ENCODE measurements around the gene FOXL1. TPM values are rescaled to one million over a fixed set of nuclear protein-coding genes. Genes with fewer than 3 reads are reported as not detected.

Gene FOXL1
- 0.27 TPM for polyA plus RNA-seq (2013, experiment 1 of 2)
- polyA plus RNA-seq (2013, experiment 2 of 2), result 0.35 TPM

GRCh38 chr16:86578061-86578599 lies at the start of gene FOXL1:
FOXL1 (plus strand) TSS chr16:86578549; CDS start chr16:86578724, 175 bp downstream.
- peak; percentile 24 for DNase-seq
- H3K18ac ChIP-seq (ENCODE audit: low read length), result no peak within 1 kb of the TSS
- H3K27ac ChIP-seq (ENCODE audit: low read depth, low read length), result no peak within 1 kb of the TSS
- H4K5ac ChIP-seq (ENCODE audit: low read length), result no peak within 1 kb of the TSS
- H3K79me1 ChIP-seq (ENCODE audit: low read length), result no peaks in the 10 kb centered on the region
- H3K4me2 ChIP-seq (ENCODE audit: low read length), result peak within 1 kb of the TSS; percentile 2
- WGBS (ENCODE audit: extremely low coverage, insufficient coverage, low lambda C conversion rate), result no CpG with 5 or more reads among the region's 13 CpGs
- no peak within 1 kb of the TSS for H4K8ac ChIP-seq (ENCODE audit: low read depth, low read length)
- no peak within 1 kb of the TSS for H2AK5ac ChIP-seq (ENCODE audit: low read length)
- H3K79me2 ChIP-seq (ENCODE audit: control insufficient read depth, insufficient read depth, low read length), result no peaks in the 10 kb centered on the region
- peak within 1 kb of the TSS; percentile 80 for H3K23ac ChIP-seq (ENCODE audit: low read length)
- no peak within 1 kb of the TSS for H3K4ac ChIP-seq (ENCODE audit: low read depth, low read length)
- H3K27me3 ChIP-seq (ENCODE audit: insufficient read depth, low read length, poor library complexity), result peaks cover 69% of the 10 kb centered on the region
- no peak within 1 kb of the TSS for H3K9ac ChIP-seq (ENCODE audit: low read length)
- H2BK15ac ChIP-seq (replicated peaks; ENCODE audit: low read depth), result no peak within 1 kb of the TSS
- H3K36me3 ChIP-seq (ENCODE audit: control insufficient read depth, insufficient read depth, low read length), result no peaks in the 10 kb centered on the region
- no peak within 1 kb of the TSS for H2BK5ac ChIP-seq (ENCODE audit: low read length)
- peak within 1 kb of the TSS; percentile 57 for H3K56ac ChIP-seq (ENCODE audit: low read length)
- H3K4me3 ChIP-seq (ENCODE audit: low read length), result no peak within 1 kb of the TSS
- peaks cover 8% of the 10 kb centered on the region for H3K4me1 ChIP-seq (ENCODE audit: control insufficient read depth, low read depth, low read length)
- no peak within 1 kb of the TSS for H2BK120ac ChIP-seq (ENCODE audit: low read depth, low read length)

DNA sequence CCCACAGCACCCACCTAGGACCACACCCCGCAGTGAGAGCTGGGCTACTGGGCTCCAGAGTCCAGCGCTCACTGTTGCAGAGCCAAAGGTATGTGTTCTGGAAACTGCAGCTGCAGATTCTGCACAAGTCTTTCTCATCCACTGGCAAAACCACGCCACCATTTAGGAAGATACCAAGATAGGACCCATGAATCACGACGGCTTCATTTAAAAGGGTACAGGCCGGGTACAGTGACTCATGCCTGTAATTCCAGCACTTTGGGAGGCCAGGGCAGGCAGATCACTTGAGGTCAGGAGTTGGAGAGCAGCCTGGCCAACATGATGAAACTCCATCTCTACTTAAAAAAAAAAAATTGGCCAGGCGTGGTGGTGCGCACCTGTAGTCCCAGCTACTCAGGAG lies 49.2 kb upstream of the FOXL1 start:
- H2BK5ac ChIP-seq (ENCODE audit: low read length), result no peak overlapping the region
- H3K4me2 ChIP-seq (ENCODE audit: low read length), result no peak overlapping the region
- no peaks in the 10 kb centered on the region for H3K36me3 ChIP-seq (ENCODE audit: control insufficient read depth, insufficient read depth, low read length)
- no peak overlapping the region for H4K5ac ChIP-seq (ENCODE audit: low read length)
- H2BK15ac ChIP-seq (replicated peaks; ENCODE audit: low read depth), result no peak overlapping the region
- no peak overlapping the region for H2AK5ac ChIP-seq (ENCODE audit: low read length)
- H3K27ac ChIP-seq (ENCODE audit: low read depth, low read length), result no peak overlapping the region
- H3K4me1 ChIP-seq (ENCODE audit: control insufficient read depth, low read depth, low read length), result no peaks in the 10 kb centered on the region
- no peak overlapping the region for H3K23ac ChIP-seq (ENCODE audit: low read length)
- WGBS (ENCODE audit: extremely low coverage, insufficient coverage, low lambda C conversion rate), result no CpG with 5 or more reads among the region's 8 CpGs
- H3K9ac ChIP-seq (ENCODE audit: low read length), result no peak overlapping the region
- no peak overlapping the region for H3K56ac ChIP-seq (ENCODE audit: low read length)
- H3K18ac ChIP-seq (ENCODE audit: low read length), result no peak overlapping the region
- H3K27me3 ChIP-seq (ENCODE audit: insufficient read depth, low read length, poor library complexity), result no peaks in the 10 kb centered on the region
- H3K79me1 ChIP-seq (ENCODE audit: low read length), result no peaks in the 10 kb centered on the region
- H3K4me3 ChIP-seq (ENCODE audit: low read length), result no peak overlapping the region
- H3K79me2 ChIP-seq (ENCODE audit: control insufficient read depth, insufficient read depth, low read length), result no peaks in the 10 kb centered on the region
- H2BK120ac ChIP-seq (ENCODE audit: low read depth, low read length), result no peak overlapping the region
- no peak for DNase-seq
- H3K4ac ChIP-seq (ENCODE audit: low read depth, low read length), result no peak overlapping the region
- no peak overlapping the region for H4K8ac ChIP-seq (ENCODE audit: low read depth, low read length)

DNA sequence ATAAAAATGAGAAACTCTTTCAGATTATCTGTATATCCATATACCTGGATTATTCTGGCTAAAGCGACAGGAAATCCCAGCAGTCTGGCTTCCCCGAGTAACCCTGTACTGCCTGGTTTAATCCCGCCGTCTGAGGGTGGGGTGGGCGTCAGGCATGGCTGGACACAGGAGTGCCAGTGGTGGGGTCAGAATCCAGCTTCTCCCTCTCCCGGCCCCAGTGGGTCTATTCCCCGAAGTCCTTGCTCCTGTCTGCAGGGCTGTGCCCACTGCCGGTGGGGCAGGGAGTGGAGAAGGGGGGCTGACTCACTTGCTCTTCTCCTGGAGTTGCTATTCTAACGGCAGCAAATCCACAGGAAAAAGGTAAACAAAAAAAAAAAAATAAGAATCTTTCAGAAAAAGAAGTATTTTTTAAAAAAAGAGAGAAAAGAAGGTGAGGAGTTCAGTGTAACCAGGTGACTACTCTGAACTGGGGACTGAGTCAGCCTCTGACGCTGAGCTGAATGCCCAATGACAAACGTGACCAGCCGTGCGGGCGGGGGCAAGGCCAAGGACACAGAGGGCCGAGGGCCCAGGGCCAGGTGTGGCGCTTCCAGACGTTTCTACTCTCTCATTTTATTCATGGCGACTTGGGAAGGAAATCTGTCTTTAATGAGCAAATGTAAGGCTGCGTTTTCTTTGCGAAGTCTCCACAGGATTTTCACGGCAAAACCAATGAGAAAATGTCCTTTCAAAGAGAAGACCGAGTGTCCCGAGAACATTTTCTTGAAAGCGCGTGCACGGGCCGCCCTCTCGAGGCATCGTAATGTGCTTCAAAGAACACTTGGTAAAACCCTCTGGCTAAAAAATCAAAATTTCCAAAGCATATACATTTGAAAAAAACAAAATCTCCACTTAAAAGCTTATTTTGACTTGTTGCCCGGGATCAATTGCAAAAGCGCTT lies 47.8 kb upstream of the FOXL1 start:
- Histone ChIP-seq H3K18ac (ENCODE audit: low read length) (no peak overlapping the region), H3K27ac (ENCODE audit: low read depth, low read length) (no peak overlapping the region), H3K79me2 (ENCODE audit: control insufficient read depth, insufficient read depth, low read length) (no peaks in the 10 kb centered on the region), H2BK120ac (ENCODE audit: low read depth, low read length) (no peak overlapping the region), H4K5ac (ENCODE audit: low read length) (no peak overlapping the region), H3K4me1 (ENCODE audit: control insufficient read depth, low read depth, low read length) (no peaks in the 10 kb centered on the region), H3K79me1 (ENCODE audit: low read length) (no peaks in the 10 kb centered on the region), H3K4me3 (ENCODE audit: low read length) (no peak overlapping the region), H4K8ac (ENCODE audit: low read depth, low read length) (no peak overlapping the region), H3K4ac (ENCODE audit: low read depth, low read length) (no peak overlapping the region), H2BK15ac (replicated peaks; ENCODE audit: low read depth) (no peak overlapping the region), H2AK5ac (ENCODE audit: low read length) (no peak overlapping the region), H2BK5ac (ENCODE audit: low read length) (no peak overlapping the region), H3K4me2 (ENCODE audit: low read length) (no peak overlapping the region), H3K36me3 (ENCODE audit: control insufficient read depth, insufficient read depth, low read length) (no peaks in the 10 kb centered on the region), H3K9ac (ENCODE audit: low read length) (no peak overlapping the region), H3K27me3 (ENCODE audit: insufficient read depth, low read length, poor library complexity) (no peaks in the 10 kb centered on the region), H3K56ac (ENCODE audit: low read length) (no peak overlapping the region), H3K23ac (ENCODE audit: low read length) (no peak overlapping the region)
- no CpG with 5 or more reads among the region's 31 CpGs for WGBS (ENCODE audit: extremely low coverage, insufficient coverage, low lambda C conversion rate)
- DNase-seq, result no peak

- H3K79me1 ChIP-seq (ENCODE audit: low read length), result no peaks in the 10 kb centered on the region
- H2BK120ac ChIP-seq (ENCODE audit: low read depth, low read length), result no peak overlapping the region
- H2BK15ac ChIP-seq (replicated peaks; ENCODE audit: low read depth), result no peak overlapping the region
- no peak overlapping the region for H4K5ac ChIP-seq (ENCODE audit: low read length)
- H3K9ac ChIP-seq (ENCODE audit: low read length), result no peak overlapping the region
- DNase-seq, result no peak
- H3K4me1 ChIP-seq (ENCODE audit: control insufficient read depth, low read depth, low read length), result no peaks in the 10 kb centered on the region
- no CpG with 5 or more reads among the region's 7 CpGs for WGBS (ENCODE audit: extremely low coverage, insufficient coverage, low lambda C conversion rate)
- H3K27me3 ChIP-seq (ENCODE audit: insufficient read depth, low read length, poor library complexity), result no peaks in the 10 kb centered on the region
- H3K27ac ChIP-seq (ENCODE audit: low read depth, low read length), result no peak overlapping the region
- no peak overlapping the region for H3K18ac ChIP-seq (ENCODE audit: low read length)
- no peak overlapping the region for H2AK5ac ChIP-seq (ENCODE audit: low read length)
- no peaks in the 10 kb centered on the region for H3K79me2 ChIP-seq (ENCODE audit: control insufficient read depth, insufficient read depth, low read length)
- H3K4me2 ChIP-seq (ENCODE audit: low read length), result no peak overlapping the region
- H3K23ac ChIP-seq (ENCODE audit: low read length), result no peak overlapping the region
- H2BK5ac ChIP-seq (ENCODE audit: low read length), result no peak overlapping the region
- no peak overlapping the region for H3K4me3 ChIP-seq (ENCODE audit: low read length)
- no peak overlapping the region for H3K4ac ChIP-seq (ENCODE audit: low read depth, low read length)
- no peaks in the 10 kb centered on the region for H3K36me3 ChIP-seq (ENCODE audit: control insufficient read depth, insufficient read depth, low read length)
- no peak overlapping the region for H3K56ac ChIP-seq (ENCODE audit: low read length)
- H4K8ac ChIP-seq (ENCODE audit: low read depth, low read length), result no peak overlapping the region
Observed at GRCh38 chr16:86531191-86531545, 47.2 kb upstream of the FOXL1 start.

DNA sequence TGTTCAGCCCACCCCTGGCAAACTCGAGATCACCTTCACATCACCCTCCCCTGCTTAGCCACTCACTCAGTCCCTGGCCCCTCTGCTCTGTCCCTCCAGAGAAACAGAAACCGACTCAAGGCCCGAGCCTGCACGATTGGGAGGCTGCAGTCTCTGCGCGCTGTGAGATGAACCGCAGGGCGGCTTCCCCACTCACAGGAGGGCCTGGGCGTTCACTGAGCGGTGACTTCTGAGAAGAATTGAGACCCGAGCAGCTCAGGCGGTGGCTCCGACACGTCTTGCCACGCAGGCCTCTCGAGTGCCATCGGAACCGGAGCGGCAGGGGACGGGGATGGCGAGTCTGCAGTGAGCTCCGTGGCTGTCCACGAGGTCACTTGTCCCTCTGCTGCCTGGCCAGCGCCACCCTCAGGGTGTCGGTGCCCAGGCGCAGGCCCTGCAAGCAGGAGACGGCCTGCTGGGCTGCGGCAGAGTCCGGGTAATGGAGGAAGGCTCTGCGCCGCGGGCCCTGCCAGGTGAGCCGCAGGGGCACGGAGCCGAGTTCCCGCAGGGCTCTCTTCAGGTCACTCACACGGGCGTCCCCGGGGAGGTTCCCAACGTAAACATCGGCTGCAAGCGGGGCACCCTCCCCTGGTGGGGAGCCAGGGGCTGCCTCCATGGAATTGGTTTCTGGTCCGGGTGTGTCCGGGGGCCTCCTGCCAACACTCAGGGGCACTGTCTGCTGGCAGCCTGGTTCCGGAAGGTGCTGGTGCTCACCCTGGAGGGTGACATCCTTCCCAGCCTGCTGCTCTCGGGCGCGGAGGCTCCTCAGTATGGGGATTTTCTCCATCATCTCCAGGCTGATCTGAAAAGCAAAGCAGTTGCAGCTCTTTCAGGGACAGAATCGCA lies 46.5 kb upstream of the FOXL1 start:
- no peaks in the 10 kb centered on the region for H3K79me2 ChIP-seq (ENCODE audit: control insufficient read depth, insufficient read depth, low read length)
- H3K4me3 ChIP-seq (ENCODE audit: low read length), result no peak overlapping the region
- no peaks in the 10 kb centered on the region for H3K4me1 ChIP-seq (ENCODE audit: control insufficient read depth, low read depth, low read length)
- no peak overlapping the region for H3K27ac ChIP-seq (ENCODE audit: low read depth, low read length)
- DNase-seq, result no peak
- no peak overlapping the region for H2BK5ac ChIP-seq (ENCODE audit: low read length)
- H3K23ac ChIP-seq (ENCODE audit: low read length), result no peak overlapping the region
- H2BK15ac ChIP-seq (replicated peaks; ENCODE audit: low read depth), result no peak overlapping the region
- no peak overlapping the region for H2AK5ac ChIP-seq (ENCODE audit: low read length)
- WGBS (ENCODE audit: extremely low coverage, insufficient coverage, low lambda C conversion rate), result no CpG with 5 or more reads among the region's 49 CpGs
- no peak overlapping the region for H3K4me2 ChIP-seq (ENCODE audit: low read length)
- H4K5ac ChIP-seq (ENCODE audit: low read length), result no peak overlapping the region
- no peaks in the 10 kb centered on the region for H3K36me3 ChIP-seq (ENCODE audit: control insufficient read depth, insufficient read depth, low read length)
- H3K9ac ChIP-seq (ENCODE audit: low read length), result no peak overlapping the region
- no peaks in the 10 kb centered on the region for H3K79me1 ChIP-seq (ENCODE audit: low read length)
- no peak overlapping the region for H3K56ac ChIP-seq (ENCODE audit: low read length)
- no peaks in the 10 kb centered on the region for H3K27me3 ChIP-seq (ENCODE audit: insufficient read depth, low read length, poor library complexity)
- H2BK120ac ChIP-seq (ENCODE audit: low read depth, low read length), result no peak overlapping the region
- no peak overlapping the region for H3K4ac ChIP-seq (ENCODE audit: low read depth, low read length)
- no peak overlapping the region for H3K18ac ChIP-seq (ENCODE audit: low read length)
- no peak overlapping the region for H4K8ac ChIP-seq (ENCODE audit: low read depth, low read length)

Measured in mesendoderm (in vitro differentiated cells).